HL-60 (cell line): ENCODE measurements around the gene PUM1.

Experiments used
- DNase-seq, 2 experiments: peaks; one replicate each; pipeline ENCODE4 v3.0.0-alpha.2; 2010 to 2020; ENCODE audit warnings: low read depth in 1 of 2, low spot score in 1 of 2
- H3K27ac ChIP-seq: fragments of 250-450 bp; sonication (Bioruptor Pico); replicated peaks from 2 replicates; pipeline ENCODE4 v1.5.1; 2020; ENCODE audit warnings: mild to moderate bottlenecking, moderate library complexity
- H3K27me3 ChIP-seq: fragments of 250-450 bp; sonication (Bioruptor Pico); 2 replicates; pipeline ENCODE4 v1.5.1; 2021; ENCODE audit warnings: mild to moderate bottlenecking, moderate library complexity; ENCODE audit not compliant: insufficient read depth, poor library complexity, severe bottlenecking
- H3K4me3 ChIP-seq: replicated peaks from 2 replicates; pipeline ENCODE4 v1.5.1; 2011; ENCODE audit warnings: mild to moderate bottlenecking, control low read depth, low read length; ENCODE audit not compliant: insufficient read depth
- CTCF ChIP-seq: IDR thresholded peaks from one replicate; pipeline ENCODE4 v1.5.1; 2011; ENCODE audit warnings: low read length, control low read depth, inconsistent platforms; ENCODE audit not compliant: insufficient read depth
- GABPA ChIP-seq: IDR thresholded peaks from 2 replicates; pipeline ENCODE4 v1.6.1; 2012; ENCODE audit warnings: low read depth
- POLR2AphosphoS5 ChIP-seq: IDR thresholded peaks from 2 replicates; pipeline ENCODE4 v1.6.1; 2012; ENCODE audit warnings: low read depth
- REST ChIP-seq: IDR thresholded peaks from 2 replicates; pipeline ENCODE4 v1.6.1; 2012; ENCODE audit warnings: low read depth; ENCODE audit not compliant: insufficient replicate concordance
- SPI1 ChIP-seq: IDR thresholded peaks from 2 replicates; pipeline ENCODE4 v1.6.1; 2012; ENCODE audit warnings: low read depth, mild to moderate bottlenecking, borderline replicate concordance

The PUM1 gene

GRCh38 chr1:30904191-30904961 is 161.1 kb downstream of the PUM1 start:
- Histone ChIP-seq H3K27ac (no peak overlapping the region), H3K4me3 (no peak overlapping the region), H3K27me3 (peaks cover 46% of the 10 kb centered on the region)
- no peak for DNase-seq
- no peak for TF ChIP-seq SPI1
- TF ChIP-seq REST: no peak
- no peak for TF ChIP-seq GABPA

GRCh38 chr1:30903343-30904034 is 162.0 kb downstream of the PUM1 start:
- TF ChIP-seq CTCF: no peak
- no peak for TF ChIP-seq GABPA
- no peak overlapping the region for H3K27ac ChIP-seq
- peaks cover 40% of the 10 kb centered on the region for H3K27me3 ChIP-seq
- DNase-seq: no peak
- no peak overlapping the region for H3K4me3 ChIP-seq

DNA sequence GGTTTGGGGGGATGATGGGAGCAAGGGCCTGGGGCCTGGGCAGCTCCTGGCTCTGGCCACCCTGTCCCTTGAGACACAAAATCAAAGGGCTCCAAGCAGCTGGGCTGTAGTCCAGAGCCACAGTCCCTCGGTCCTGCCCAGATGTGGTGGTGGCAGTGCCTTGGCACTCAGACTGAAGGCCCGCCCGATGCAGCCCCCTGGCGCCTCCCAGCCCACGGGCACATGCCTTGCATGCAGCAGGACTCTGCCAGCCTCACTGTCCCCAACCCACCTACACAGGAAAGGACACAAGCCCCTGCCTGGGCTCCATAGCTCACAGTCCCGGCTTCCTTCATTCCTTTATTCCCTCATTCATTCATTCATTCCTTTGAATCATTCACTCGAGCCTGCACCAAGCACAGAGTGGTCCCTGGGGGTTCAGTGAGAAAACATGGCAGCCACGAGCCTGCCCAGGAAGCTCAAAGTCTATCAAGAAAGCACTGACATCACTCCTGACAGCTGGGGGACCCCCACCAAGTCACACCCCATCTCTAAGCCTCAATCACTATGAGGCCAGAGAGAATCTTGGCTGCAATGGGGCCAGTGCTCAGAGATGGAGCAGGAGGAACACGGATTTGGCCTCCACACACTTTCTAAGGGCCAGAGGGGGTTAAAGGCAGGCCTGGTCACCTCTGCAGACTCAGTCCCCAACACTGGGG is 162.8 kb downstream of the PUM1 start:
- DNase-seq: no peak
- no peak overlapping the region for H3K27ac ChIP-seq

More for the DNA sequence above, 162.8 kb downstream of the PUM1 start:
- Histone ChIP-seq H3K27me3 (peaks cover 37% of the 10 kb centered on the region), H3K4me3 (no peak overlapping the region)
- no peak for TF ChIP-seq SPI1
- no peak for TF ChIP-seq GABPA
- TF ChIP-seq POLR2AphosphoS5: no peak
- no peak for TF ChIP-seq CTCF
- TF ChIP-seq REST: no peak
